HepG2 (cell line): ENCODE measurements around the gene CMYA5. TPM values are rescaled to one million over a fixed set of nuclear protein-coding genes. Genes with fewer than 3 reads are reported as not detected.

Experiments
- ATAC-seq: fragments of 200-7000 bp; cut with Tn5 transposase; 3 replicates; pipeline ENCODE4 v1.9.1; 2020; ENCODE audit warnings: mild to moderate bottlenecking, moderate library complexity
- BruUV-seq: library from RNA; stranded (reverse); fragments of 400-500 nt; replicated peaks from 2 replicates; lab custom pipeline; 2021; lab: Mats Ljungman, UMichigan
- CTCF ChIA-PET: fragments of 300-600 bp; formaldehyde crosslinking; extraction: SDS; loops from one replicate; lab custom pipeline; 2021; ENCODE audit warnings: low total read pairs, inconsistent platforms, low intra/inter-chr PET ratio; lab: Yijun Ruan, JAX
- POLR2A ChIA-PET: fragments of 350-600 bp; sonication (Branson Sonifier 250); formaldehyde crosslinking; loops from one replicate; lab custom pipeline; 2020; ENCODE audit warnings: antibody characterized with exemption, inconsistent platforms; lab: Yijun Ruan, JAX
- DNase-seq: peaks from one replicate; pipeline ENCODE4 v3.0.0-alpha.2; 2015; ENCODE audit warnings: low spot score
- FAIRE-seq: peaks from 3 replicates; lab custom pipeline; 2011; peaks lifted over from hg19 to GRCh38; lab: Jason Lieb, UNC
- H2AFZ ChIP-seq: one replicate; pipeline ENCODE4 v1.6.1; 2011; ENCODE audit warnings: low read length, inconsistent platforms
- H3K27ac ChIP-seq: fragments of 300-600 bp; 3 replicates; pipeline ENCODE4 v1.8.0; 2011; ENCODE audit warnings: mixed run types, mild to moderate bottlenecking, mixed read lengths, low read length, inconsistent platforms; ENCODE audit not compliant: insufficient read depth; ENCODE audit errors: extremely low read length
- H3K27me3 ChIP-seq, 2 experiments: fragments of 200-600 bp in 1 of 2; 2 replicates in 1 of 2; 3 replicates in 1 of 2; pipeline versions ENCODE4 v1.6.0 to v1.8.0; 2011; ENCODE audit warnings: low read length in 2 of 2, mild to moderate bottlenecking in 2 of 2, moderate library complexity in 2 of 2, inconsistent platforms in 1 of 2; ENCODE audit not compliant: insufficient read depth in 2 of 2, control insufficient read depth in 1 of 2
- H3K36me3 ChIP-seq, 2 experiments: fragments of 200-600 bp in 1 of 2; replicated peaks in 1 of 2; 2 replicates in 1 of 2; 3 replicates in 1 of 2; pipeline versions ENCODE4 v1.5.1 to v1.8.0; 2011; ENCODE audit warnings: low read length in 2 of 2, inconsistent platforms in 1 of 2; ENCODE audit not compliant: insufficient read depth in 2 of 2, control insufficient read depth in 1 of 2
- H3K4me1 ChIP-seq: 2 replicates; pipeline ENCODE4 v1.5.1; 2012; ENCODE audit warnings: low read length, inconsistent platforms; ENCODE audit not compliant: insufficient read depth
- H3K4me2 ChIP-seq: 2 replicates; pipeline ENCODE4 v1.6.0; 2011; ENCODE audit warnings: low read depth, low read length, inconsistent platforms
- H3K4me3 ChIP-seq, 3 experiments: fragments of 200-600 bp in 1 of 3; sonication (generic), shearing (Covaris generic) in 1 of 3; replicated peaks in 1 of 3; 2 replicates each; pipeline ENCODE4 v1.5.1; 2011 to 2016; ENCODE audit warnings: low read length in 3 of 3, inconsistent platforms in 2 of 3, low read depth in 2 of 3, mild to moderate bottlenecking in 2 of 3, control low read depth in 1 of 3, mixed read lengths in 1 of 3; ENCODE audit not compliant: insufficient read depth in 1 of 3
- H3K79me2 ChIP-seq: one replicate; pipeline ENCODE4 v1.6.1; 2011; ENCODE audit warnings: low read length, inconsistent platforms; ENCODE audit not compliant: insufficient read depth
- H3K9ac ChIP-seq: 2 replicates; pipeline ENCODE4 v1.6.0; 2011; ENCODE audit warnings: mild to moderate bottlenecking, low read depth, low read length, inconsistent platforms; ENCODE audit not compliant: insufficient read depth
- H3K9me3 ChIP-seq: 2 replicates; pipeline ENCODE4 v1.5.1; 2012; ENCODE audit warnings: mild to moderate bottlenecking, low read length
- H4K20me1 ChIP-seq: 2 replicates; pipeline ENCODE4 v1.6.0; 2011; ENCODE audit warnings: inconsistent platforms, mild to moderate bottlenecking, low read length, moderate library complexity; ENCODE audit not compliant: insufficient read depth
- FOXJ3 ChIP-seq: sonication (generic); formaldehyde crosslinking; IDR thresholded peaks from 2 replicates; pipeline ENCODE4 v1.4.0; 2020; ENCODE audit warnings: missing genetic modification reagents, mild to moderate bottlenecking, borderline replicate concordance
- FOXK2 ChIP-seq: fragments of 450-650 bp; IDR thresholded peaks from 2 replicates; pipeline ENCODE4 v1.6.1; 2016
- GABPA ChIP-seq, 2 experiments: IDR thresholded peaks; 2 replicates each; pipeline ENCODE4 v1.6.1; 2011 to 2016; ENCODE audit warnings: low read depth in 2 of 2, low read length in 1 of 2, missing biosample characterization in 1 of 2, missing genetic modification characterization in 1 of 2
- GPN1 ChIP-seq: sonication (generic); formaldehyde crosslinking; IDR thresholded peaks from 2 replicates; pipeline ENCODE4 v1.5.1; 2020; ENCODE audit warnings: missing genetic modification reagents, borderline replicate concordance
- MAF1 ChIP-seq: sonication (generic); formaldehyde crosslinking; IDR thresholded peaks from 2 replicates; pipeline ENCODE4 v1.5.0; 2020; ENCODE audit warnings: missing genetic modification reagents, borderline replicate concordance
- MIER2 ChIP-seq: IDR thresholded peaks from 2 replicates; pipeline ENCODE4 v1.6.1; 2016; ENCODE audit warnings: missing biosample characterization, missing genetic modification reagents
- PAWR ChIP-seq: sonication (generic); formaldehyde crosslinking; IDR thresholded peaks from 2 replicates; pipeline ENCODE4 v1.4.0; 2020; ENCODE audit warnings: missing genetic modification reagents, mild to moderate bottlenecking, borderline replicate concordance
- POLR2AphosphoS2 ChIP-seq: IDR thresholded peaks from 2 replicates; pipeline ENCODE4 v1.6.1; 2011; ENCODE audit warnings: low read depth, low read length, improper control_type of control experiment
- SAP130 ChIP-seq: IDR thresholded peaks from 2 replicates; pipeline ENCODE4 v1.6.1; 2016; ENCODE audit warnings: low read depth
- SKIL ChIP-seq: sonication (generic); formaldehyde crosslinking; IDR thresholded peaks from 2 replicates; pipeline ENCODE4 v1.8.0; 2022; ENCODE audit warnings: missing genetic modification reagents, mild to moderate bottlenecking, moderate library complexity, borderline replicate concordance
- SRY ChIP-seq: sonication (generic); formaldehyde crosslinking; IDR thresholded peaks from 2 replicates; pipeline ENCODE4 v1.8.0; 2022; ENCODE audit warnings: mild to moderate bottlenecking, missing genetic modification reagents
- TRIM22 ChIP-seq: fragments of 450-650 bp; IDR thresholded peaks from 2 replicates; pipeline ENCODE4 v1.6.1; 2017
- YEATS2 ChIP-seq: sonication (generic); formaldehyde crosslinking; IDR thresholded peaks from 2 replicates; pipeline ENCODE4 v1.4.0; 2020; ENCODE audit warnings: missing genetic modification reagents, borderline replicate concordance
- ZKSCAN5 ChIP-seq: sonication (generic); formaldehyde crosslinking; IDR thresholded peaks from 2 replicates; pipeline ENCODE4 v1.5.1; 2020; ENCODE audit warnings: mild to moderate bottlenecking, missing genetic modification reagents
- ZNF460 ChIP-seq: sonication (generic); formaldehyde crosslinking; IDR thresholded peaks from 2 replicates; pipeline ENCODE4 v1.5.1; 2020; ENCODE audit warnings: missing genetic modification reagents, mild to moderate bottlenecking, borderline replicate concordance
- ZNF564 ChIP-seq: sonication (generic); formaldehyde crosslinking; IDR thresholded peaks from 2 replicates; pipeline ENCODE4 v1.8.1; 2023; ENCODE audit warnings: mild to moderate bottlenecking, missing genetic modification reagents
- ZNF674 ChIP-seq: sonication (generic); formaldehyde crosslinking; IDR thresholded peaks from 2 replicates; pipeline ENCODE4 v1.5.0; 2020; ENCODE audit warnings: low read depth, mild to moderate bottlenecking, missing genetic modification reagents
- WGBS: methylation state at CpG from one replicate; pipeline ENCODE4 v1.1.6; 2017; ENCODE audit warnings: low lambda C conversion rate; 5-methylcytosine and 5-hydroxymethylcytosine counted together
- in situ Hi-C: cut with HindIII; loops from 2 replicates; pipeline ENCODE4 v1.10.0; 2017; ENCODE audit warnings: low pct_unique_long_range_greater_than_20kb; ENCODE audit not compliant: extremely low pct_ligation_motif_present
- intact Hi-C: fragments of 100-400 bp; cut with micrococcal nuclease; formaldehyde crosslinking; loops from one replicate; pipeline ENCODE4 v1.10.0; 2022; ENCODE audit not compliant: unreplicated experiment
- polyA plus RNA-seq, 8 experiments: library from polyadenylated mRNA; depleted of rRNA in 3 of 8; stranded (reverse) in 7 of 8; unstranded in 1 of 8; fragments of >200 nt; fragmentation: Illumina TruSeq in 4 of 8; extraction: Trizol in 4 of 8; gene quantifications; 2 replicates each; pipeline versions ENCODE4 v1.2.1 to v1.2.3, GENCODE V29; 2011 to 2016; ENCODE audit warnings: low read depth in 4 of 8, missing spikeins in 1 of 8, mixed read lengths in 1 of 8; ENCODE audit not compliant: insufficient read depth in 1 of 8
- total RNA-seq, 5 experiments: library from RNA; depleted of rRNA; stranded (reverse); fragments of >200 nt; fragmentation: Illumina TruSeq; extraction: Trizol; gene quantifications; 2 replicates each; pipeline ENCODE4 v1.2.3, GENCODE V29; 2016; ENCODE audit warnings: low read depth in 1 of 5

CMYA5 gene
- total and polyA plus RNA-seq, 2 of the 13 experiments (the other 11 are each of a cell fraction or from before 2014, with no cell fraction given) = 0.13 to 0.51 TPM

GRCh38 chr5:79824444-79824843 lies 134.8 kb downstream of the CMYA5 start (continued):
- TF ChIP-seq GPN1 (CRISPR knock-in tag) = no peak
- TF ChIP-seq ZKSCAN5 (CRISPR knock-in tag) = no peak
- TF ChIP-seq ZNF674 (CRISPR knock-in tag) = no peak
- no peak for TF ChIP-seq ZNF564 (CRISPR knock-in tag)
- TF ChIP-seq FOXJ3 (CRISPR knock-in tag) = no peak
- TF ChIP-seq MAF1 (CRISPR knock-in tag) = no peak

- H3K36me3 ChIP-seq = no peaks in the 10 kb centered on the region
- no peaks in the 10 kb centered on the region for H3K9me3 ChIP-seq
- no peaks in the 10 kb centered on the region for H3K79me2 ChIP-seq
- intact Hi-C loops = no loop called here
- no peak for ATAC-seq
- FAIRE-seq = no peak
- no TSS peak for BruUV-seq
- H3K4me2 ChIP-seq = no peak overlapping the region
- no peaks in the 10 kb centered on the region for H3K4me1 ChIP-seq
- H3K27ac ChIP-seq = no peak overlapping the region
- no peak overlapping the region for H3K9ac ChIP-seq
- in situ Hi-C loops = no loop called here
- POLR2A ChIA-PET = no interaction called here
- no peaks in the 10 kb centered on the region for H4K20me1 ChIP-seq
- no peak overlapping the region for H2AFZ ChIP-seq
- peaks cover 1 to 10% of the 10 kb centered on the region in 2 experiments; a peak in 2 of 5 replicates for H3K27me3 ChIP-seq
- no peak overlapping the region for H3K4me3 ChIP-seq
- TF ChIP-seq YEATS2 (CRISPR knock-in tag) = no peak
- TF ChIP-seq MIER2 = no peak
- no peak for TF ChIP-seq POLR2AphosphoS2
- no peak for TF ChIP-seq GABPA (IDR thresholded peaks at IDR 0.05; ENCODE audit: low read depth, low read length)
- TF ChIP-seq GABPA (CRISPR knock-in tag; IDR thresholded peaks at IDR 0.05; ENCODE audit: low read depth) = no peak
- no peak for TF ChIP-seq SRY (CRISPR knock-in tag)
- no peak for TF ChIP-seq ZNF460 (CRISPR knock-in tag)
- no peak for TF ChIP-seq FOXK2
- no peak for TF ChIP-seq SAP130 (CRISPR knock-in tag)
- TF ChIP-seq SKIL (CRISPR knock-in tag) = no peak
- TF ChIP-seq TRIM22 = no peak
- no peak for TF ChIP-seq PAWR
- WGBS = 0% methylated on average over 1 of the region's 1 CpG
- CTCF ChIA-PET = no interaction called here
- no peak for DNase-seq
These were observed 136.2 kb downstream of the CMYA5 start for GRCh38 chr5:79825802-79826201.
